NCI-H2081 treated with DMSO at 0.1 percent for 48 hours (cell line): ENCODE data around the gene ECHDC3.

ENCODE experiments used
- DNase-seq: peaks from one replicate; lab custom pipeline; 2025; lab: John Stamatoyannopoulos, UW

ECHDC3 gene

DNA sequence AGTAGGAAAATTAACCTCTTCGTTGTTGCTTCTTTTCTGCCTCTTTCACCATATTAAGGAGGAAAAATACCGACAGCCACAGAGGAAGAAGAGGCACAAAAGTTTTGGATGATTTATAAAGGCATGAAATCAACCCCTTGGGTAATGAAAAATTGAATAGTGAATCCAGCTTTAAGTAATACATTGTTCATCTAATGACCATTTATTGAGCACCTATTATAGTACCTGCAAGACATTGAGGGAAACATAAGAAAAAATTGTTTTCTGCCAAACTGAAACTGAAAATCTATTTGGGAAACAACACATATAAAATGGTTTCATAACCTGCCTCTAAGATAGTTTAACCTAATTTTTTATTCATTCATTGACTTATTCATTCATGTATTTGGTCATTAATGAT lies 8.2 kb downstream of the ECHDC3 start:
- DNase-seq = no peak

DNA sequence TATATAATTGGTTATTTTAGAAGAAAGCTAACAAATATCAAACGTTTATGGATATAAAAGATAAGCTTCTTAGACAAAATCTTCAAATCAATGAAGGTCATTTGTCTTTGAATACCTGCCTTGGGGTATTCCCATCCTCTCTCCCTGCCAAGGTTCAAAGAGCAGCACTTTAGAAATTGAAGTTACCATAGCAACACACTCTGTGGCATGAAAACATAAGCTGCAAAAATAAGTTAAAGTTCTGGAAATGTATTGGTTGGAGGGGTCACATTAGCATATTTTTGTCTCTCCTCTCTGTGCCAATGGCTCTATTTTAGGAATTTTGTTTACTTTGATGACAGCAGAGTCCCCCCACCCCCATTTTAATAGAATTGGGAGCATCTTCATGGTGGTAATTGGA lies 12.0 kb downstream of the ECHDC3 start:
- no peak for DNase-seq

DNA sequence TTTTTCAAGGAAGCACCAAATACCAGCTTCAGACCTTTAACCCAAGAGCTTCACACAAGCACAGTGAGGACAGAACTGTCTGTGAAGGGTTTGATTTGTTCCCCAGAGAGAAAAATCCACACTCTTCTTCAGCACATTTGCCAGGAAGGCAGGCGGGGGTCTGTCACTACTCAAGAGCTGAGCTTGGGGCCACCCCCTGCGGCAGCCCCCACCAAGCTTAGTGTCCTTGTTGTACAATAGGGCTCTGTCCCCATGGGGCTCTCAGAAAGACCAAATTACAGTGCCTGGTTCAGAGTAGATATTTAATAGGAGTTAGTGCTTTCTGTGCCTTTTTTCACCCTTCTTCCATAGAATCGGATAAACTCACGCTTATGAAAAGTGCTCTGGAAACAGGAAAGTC lies 12.4 kb downstream of the ECHDC3 start:
- DNase-seq = no peak

DNA sequence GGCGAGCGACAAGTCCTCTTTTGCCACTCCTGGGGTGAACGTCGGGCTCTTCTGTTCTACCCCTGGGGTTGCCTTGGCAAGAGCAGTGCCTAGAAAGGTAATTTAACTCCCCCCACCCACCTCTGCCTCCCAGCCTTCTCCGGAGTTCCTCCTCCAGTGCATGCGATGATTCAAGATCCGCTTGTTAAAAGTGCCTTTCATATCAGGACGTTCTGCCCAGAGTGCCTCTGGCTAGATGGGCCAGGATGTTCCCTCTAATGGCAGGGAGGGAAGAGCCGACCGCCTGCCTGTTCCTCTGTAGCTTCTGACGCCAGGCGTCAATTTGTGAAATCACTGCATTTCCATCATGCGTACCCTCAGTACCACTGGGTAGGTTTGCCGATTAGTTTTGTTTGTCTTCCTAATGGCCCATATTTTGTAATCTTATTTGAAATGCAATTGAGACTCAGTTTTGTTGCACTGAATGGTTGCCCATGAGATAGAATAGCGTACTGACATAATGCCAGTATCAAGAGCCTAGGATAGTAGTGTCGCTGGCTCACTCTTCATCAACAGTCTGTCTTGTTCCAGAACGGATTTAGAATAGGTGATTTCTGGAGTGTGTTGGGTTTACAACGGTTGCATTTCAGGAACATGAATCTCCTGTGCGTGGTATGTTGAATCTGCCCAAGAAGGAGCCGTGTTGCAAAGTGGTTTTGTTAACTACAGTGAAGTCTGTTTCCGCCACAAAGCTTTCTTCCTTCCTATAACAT lies 13.5 kb downstream of the ECHDC3 start:
- DNase-seq = no peak

DNA sequence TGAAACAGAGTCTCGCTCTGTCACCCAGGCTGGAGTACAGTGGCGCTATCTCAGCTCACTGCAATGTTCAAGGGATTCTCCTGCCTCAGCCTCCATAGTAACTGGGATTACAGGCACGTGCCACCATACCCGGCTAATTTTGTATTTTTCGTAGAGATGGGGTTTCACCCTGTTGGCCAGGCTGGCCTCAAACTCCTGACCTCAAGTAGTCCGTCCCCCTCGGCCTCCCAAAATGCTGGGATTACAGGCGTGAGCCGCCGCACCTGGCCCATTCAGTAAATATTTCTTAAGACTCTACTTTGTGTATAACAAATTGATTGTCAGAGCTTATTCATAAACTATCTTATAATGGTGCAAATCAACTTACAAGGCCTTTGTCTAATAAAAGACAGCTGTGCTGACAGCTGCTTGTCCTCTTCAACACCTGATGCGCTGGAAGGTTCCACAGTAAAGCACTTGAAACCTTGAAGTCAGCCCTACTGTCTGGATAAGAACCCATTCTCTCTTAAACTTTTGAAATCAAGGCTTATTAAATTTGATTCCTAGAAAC lies 14.7 kb downstream of the ECHDC3 start:
- no peak for DNase-seq

DNA sequence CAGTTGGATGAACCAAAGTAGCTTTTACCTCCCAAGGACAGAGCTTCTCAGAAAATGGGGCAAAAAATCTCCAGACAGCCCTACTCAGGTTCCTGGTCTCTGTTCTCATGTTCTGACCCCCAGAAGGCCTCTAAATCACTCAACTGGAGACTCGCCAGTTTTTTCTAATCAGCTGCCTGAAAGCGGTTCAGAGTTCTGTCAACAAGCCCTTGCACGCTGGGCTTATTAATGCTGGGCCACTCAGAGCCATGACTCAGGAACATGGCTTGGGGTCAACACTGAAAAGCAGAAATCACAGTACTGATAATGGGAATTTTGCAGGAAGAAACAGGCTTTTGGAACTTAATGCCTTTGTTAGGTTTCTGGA lies 15.3 kb downstream of the ECHDC3 start:
- DNase-seq = peak; percentile 0

DNA sequence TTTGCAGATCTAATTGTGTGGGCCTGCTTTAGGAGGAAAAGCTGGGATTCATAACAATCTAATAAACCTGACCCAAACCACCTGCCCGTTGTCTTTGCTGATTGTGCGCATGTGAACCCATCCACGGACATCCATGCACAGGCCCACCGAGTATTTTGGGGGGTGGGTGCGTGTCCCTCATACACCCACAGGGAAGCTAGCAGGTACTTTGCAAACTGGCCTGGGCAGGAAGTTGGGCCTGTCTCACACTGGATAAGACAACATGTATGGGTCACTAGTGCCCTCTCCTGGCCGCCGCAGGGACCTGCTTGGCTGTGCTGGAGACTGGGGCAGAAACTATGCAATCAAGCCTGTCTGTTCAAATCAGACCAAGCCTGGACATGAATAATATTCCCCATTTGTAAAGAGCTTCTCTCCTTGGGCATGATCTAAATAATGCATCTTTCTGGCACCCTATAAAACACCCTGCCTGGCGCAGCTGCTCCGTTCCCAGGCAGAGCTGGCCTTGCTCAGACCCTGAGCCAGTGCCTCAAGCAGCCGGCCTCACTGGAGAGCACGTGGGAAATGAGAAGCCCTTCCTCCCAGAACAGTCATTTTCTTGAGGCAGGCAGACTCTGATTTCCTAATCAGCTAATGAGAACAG lies 15.8 kb downstream of the ECHDC3 start:
- no peak for DNase-seq

DNA sequence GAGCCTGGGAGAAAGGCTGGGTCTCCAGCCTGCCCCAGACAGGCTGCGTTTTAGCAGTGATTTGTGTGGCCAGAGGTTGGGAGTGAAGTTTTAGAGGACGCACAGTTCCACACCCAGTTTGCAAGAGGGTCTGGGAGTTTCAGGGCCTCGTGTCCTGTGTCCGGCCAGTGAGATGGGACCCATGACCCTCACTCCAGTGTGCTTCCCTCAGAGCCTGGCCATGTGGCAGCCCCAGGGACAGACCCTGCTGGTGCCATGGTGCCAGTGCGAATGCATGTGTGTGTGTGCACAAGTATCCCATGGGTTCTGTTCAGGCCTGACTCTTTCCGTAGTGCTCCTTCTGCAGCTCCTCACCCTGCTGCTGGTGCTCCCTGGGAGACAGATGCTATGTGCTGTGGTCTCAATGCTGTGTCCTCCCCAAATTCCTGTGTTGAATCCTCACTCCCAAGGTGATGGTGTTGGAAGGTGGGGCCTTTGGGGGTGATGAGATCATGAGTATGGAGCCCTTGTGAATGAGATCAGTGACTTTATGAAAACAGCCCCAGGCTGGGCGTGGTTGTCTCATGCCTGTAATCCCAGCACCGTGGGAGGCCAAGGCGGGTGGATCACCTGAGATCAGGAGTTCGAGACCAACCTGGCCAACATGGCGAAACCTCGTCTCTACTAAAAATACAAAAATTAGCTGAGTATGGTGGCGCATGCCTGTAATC lies 16.5 kb downstream of the ECHDC3 start:
- DNase-seq = no peak

DNA sequence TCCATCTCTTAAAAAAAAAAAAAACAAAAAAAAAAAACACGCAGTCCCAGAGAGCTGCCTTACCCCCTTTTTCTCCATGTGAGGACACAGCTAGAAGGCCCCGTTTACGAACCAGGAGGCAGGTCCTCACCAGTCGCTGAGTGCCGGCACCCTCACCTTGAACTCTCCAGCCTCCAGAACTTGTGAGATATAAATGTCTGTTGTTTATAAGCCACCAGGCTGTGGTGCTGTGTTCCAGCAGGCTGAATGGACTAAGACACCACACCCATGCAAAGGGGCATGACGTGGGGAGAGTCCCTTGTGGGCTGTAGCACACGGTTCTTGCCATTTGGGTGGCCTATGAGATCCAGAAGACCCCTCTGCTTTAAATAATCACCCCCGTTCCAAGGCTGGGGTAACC lies 17.2 kb downstream of the ECHDC3 start:
- DNase-seq = no peak

DNA sequence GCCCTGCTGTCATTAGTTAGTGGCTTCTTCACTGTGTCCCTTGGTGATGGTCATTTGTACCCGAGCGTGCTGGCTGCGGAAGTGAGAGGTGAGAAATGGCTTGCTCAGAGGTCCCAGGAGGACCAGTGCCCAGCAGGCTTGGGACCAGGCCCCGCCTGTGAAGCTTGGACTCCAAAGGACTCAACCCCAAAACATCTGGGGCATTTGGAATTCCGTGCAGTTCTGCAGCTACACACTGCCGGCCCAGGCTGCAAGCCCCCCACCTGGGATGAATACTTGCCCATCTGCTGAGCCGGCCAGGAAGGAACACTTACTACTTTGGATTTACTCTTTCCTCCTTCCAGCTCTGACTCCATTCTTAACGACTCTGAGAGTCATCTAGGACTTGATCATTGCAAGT lies 18.0 kb downstream of the ECHDC3 start:
- DNase-seq = no peak

DNA sequence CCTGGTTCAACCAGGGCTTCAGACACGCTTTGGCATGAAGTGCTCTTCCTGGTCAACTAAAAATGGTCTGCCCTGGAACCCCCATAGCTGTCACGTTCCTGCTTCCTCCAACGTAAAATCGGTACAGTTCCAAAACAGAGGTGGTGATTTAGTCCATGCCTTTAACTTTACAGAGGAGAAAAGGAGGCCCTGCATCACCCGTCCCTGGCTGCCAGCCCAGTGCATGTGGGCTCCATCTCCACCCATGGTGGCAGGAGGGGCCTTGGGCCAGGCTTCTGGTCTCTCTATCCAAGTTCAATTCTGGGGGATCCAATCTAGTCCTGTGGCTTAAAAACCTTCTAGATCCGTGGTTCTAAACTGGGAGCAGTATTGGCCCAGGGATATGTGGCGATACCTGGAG lies 18.7 kb downstream of the ECHDC3 start:
- DNase-seq = no peak

DNA sequence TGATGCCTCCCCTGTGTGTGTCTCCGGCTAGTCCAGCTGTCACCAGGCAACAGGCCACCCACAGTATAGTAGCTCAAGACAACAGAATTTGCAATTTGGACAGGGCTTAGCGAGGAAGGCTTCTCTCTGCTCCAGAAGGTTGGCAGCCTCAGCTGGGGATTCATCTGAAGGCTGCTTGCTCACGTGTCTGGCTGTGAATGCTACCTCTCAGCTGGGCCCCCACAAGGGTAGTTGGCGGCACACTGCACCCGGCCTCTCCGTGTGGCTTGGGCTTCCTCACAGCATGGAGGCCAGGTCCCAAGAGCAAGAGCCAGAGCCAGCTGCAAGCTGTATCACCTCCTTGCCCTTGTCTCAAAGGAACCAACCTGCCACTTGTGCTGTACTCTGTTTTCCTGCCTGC lies 19.2 kb downstream of the ECHDC3 start:
- no peak for DNase-seq

DNA sequence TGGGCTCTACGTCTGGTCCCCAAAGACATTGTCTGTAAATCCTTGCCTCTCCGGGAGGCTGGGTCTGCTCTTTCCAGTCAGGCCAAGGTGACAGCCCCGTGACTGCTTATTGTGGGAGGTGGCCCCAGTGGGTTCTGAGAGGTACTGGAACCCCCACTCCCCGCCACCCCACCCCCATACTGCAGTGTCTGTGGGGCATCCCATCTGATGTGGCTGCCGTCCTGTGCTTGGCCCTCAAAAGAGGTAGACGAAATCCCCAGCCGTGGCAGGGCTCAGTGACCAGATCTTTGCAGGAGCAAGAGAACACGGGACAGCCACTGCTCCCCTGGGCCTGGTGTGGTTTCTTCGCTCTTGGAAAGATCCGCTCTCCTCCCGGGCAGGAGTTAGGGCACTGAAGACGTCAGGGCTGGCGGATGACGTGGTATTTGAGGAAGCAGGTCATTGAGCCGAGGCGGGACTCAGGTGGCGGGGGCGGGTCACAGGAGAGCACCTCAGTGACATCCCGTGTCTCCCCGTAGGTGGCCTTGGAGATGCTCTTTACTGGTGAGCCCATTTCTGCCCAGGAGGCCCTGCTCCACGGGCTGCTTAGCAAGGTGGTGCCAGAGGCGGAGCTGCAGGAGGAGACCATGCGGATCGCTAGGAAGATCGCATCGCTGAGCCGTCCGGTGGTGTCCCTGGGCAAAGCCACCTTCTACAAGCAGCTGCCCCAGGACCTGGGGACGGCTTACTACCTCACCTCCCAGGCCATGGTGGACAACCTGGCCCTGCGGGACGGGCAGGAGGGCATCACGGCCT lies 20.7 kb downstream of the ECHDC3 start:
- no peak for DNase-seq

DNA sequence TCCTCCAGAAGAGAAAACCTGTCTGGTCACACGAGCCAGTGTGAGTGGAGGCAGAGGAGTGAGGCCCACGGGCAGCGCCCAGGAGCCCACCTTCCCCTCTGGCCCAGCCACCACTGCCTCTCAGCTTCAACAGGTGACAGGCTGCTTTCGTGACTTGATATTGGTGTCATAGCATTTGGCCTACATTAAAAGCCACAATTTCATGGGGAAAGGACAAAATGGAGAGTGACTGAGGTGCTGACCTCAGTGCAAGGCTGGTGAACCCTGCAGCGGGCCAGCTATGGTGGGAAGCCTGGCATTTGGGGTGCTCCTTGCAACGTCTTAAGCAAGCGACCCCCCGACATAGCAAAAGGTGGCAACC lies 21.3 kb downstream of the ECHDC3 start:
- DNase-seq = no peak

DNA sequence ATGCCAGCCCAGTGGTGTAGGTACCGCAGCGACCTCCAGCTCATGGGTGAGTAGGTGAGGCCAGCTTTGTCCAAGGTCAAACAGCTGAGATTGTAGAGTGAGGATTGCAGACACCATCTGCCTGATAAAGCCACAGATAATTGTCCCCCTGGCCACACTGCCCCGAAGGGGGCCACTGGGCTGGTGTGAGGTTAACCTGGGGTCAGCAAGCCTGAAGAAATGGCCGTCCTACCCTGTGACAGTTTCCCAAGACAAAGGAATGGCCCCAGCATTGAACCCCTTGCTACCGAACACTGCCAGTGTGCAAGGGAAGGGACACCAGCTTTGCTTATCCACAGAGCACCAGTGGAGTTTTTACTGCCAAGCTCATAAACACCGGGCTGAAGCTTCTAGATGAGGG lies 23.0 kb downstream of the ECHDC3 start:
- no peak for DNase-seq

DNA sequence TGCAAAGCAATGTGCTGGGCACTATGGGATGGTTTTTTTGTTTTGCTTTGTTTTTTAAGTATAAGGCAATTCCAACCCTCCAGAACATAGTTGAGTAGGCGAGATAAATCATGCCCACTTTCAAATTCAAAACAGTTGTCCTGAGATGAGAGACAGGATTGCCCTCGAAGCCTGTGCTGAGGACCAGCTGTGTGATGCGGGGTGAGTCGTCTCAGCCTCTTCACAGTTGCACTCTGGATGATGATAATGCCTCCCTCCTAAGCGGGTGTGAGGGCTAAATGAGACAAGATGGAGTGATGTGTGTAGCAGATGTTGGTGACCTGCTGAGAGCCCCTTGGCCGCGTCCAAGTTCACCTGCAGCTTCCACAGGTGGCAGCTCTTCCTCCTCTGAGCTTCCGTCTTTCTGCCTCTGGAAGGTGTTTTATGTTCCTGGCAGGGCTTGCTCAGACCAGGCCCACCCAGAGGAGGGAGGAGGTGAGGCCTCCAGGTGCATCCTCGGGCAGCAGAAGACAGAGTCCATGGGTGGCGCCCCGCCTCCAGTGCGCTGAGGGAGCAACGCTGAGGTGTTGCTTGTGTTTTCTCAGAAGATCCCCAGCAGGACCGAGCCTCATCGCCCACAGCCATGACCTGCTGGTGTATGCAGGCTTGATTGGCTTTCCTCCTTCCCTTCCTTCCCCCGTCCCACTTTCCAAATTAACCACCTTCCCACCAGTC lies 30.6 kb downstream of the ECHDC3 start:
- no peak for DNase-seq

DNA sequence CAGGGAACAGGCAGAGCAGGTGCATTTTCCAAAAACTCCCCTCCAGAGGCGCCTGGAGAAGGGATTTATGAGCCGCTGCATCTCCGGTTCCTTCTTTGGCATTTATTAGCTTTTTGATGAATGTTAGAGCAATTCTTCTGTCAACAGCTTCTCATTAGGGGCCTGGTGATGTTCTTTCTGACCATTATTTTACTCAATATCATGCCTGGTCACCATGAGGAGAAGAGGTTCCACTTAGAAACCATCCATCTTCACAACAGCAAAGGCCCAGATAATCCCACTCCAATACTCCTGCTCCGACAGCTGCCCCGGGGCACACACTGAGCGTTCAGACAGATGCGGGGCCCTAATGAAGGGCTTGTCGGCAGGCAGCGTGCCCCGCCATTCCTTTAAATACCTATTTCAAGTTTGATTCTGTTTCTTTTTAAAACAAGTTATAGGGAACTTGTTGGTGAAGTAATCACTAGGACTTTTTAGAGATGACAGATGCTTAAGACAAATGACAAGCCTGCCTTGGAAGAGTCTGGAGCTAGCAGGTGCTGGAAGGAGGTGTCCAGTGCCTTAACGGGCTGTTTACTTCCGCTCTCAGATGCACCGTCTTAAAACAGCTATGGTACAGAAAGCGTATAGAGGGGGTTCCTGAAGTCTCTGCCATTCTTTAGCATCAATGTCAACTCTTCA lies 31.7 kb downstream of the ECHDC3 start:
- DNase-seq = no peak

DNA sequence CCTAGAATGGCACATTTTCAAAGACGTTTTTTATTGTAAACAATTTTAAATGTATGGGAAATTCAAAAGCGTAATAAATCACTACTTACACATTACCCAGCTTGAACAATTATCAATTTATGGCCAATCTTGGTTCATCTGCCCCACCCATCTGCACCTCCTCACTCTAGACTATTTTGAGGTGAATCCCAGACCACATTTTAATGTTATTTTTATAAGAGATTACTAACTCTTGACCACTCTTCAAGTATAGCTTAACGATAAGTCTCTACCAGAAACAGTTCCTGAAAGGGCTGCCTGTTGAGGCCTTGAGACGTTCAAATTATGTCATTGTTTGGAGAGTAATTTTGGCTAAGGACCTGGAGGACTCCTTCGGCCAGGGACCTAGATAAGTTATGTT lies 33.2 kb downstream of the ECHDC3 start:
- DNase-seq = no peak

DNA sequence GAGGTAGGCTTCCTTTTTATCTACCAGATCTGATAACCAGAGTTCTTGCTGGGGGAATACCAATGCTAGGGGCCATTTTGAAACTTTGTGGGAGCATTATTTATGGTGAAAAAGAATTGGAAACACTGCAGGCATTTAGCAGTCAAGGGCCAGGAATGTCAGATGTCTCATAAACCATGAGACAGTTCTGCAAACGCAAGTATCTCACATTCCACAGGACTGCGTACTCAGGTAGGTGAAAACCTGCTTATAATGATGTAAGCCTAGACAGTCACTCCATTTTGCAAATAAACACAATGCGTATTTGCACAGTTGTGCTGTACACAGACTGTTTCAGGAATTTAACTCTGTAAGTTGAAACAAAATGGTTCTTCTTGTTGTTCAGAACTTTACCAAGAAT lies 33.9 kb downstream of the ECHDC3 start:
- DNase-seq = no peak

DNA sequence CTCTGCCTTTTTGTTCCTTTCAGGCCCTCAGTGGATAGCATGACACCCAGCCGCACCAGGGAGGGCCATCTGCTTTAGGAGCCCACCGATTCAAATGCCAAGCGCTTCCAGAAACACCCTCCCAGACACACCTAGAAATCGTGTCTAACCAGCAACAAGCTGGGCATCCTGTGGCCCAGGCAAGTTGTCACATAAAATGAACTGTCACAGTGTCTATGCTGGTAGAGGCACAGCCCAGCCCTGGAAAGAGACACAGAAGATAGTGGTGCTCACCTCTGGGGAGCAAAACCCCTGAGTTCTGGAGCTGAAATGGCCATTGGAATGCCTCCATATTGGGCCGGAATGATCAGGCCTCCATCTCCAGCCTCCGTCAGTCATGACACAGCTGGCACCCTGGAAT lies 38.9 kb downstream of the ECHDC3 start:
- DNase-seq = no peak
